NOMO-1 treated with dmso at 0.1 percent for 144 hours (cell line): ENCODE measurements around the gene SMYD4.

Experiments used
- DNase-seq: peaks from one replicate; lab custom pipeline; 2025; ENCODE audit not compliant: unreplicated experiment; lab: John Stamatoyannopoulos, UW

SMYD4 gene

DNA sequence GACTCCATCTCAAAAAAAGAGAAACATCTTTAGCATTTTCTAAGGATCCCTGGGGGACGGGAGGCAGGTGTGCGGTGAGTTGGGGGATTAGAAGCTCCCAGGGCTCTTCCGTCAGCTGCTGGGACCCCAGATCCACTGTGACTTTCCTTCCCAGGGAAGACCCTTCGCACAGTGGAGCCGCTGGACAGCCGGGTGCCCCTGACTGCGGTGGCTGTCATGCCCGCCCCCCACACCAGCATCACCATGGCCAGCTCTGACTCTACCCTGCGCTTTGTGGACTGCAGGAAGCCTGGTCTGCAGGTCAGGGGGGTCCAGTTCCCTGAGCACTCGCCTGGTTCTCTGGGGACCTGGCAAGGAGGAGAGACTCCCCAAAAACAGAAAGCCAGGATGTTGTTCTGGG lies 94.3 kb downstream of the SMYD4 start:
- no peak for DNase-seq

GRCh38 chr17:1733759-1734158 lies 95.9 kb downstream of the SMYD4 start:
- no peak for DNase-seq

DNA sequence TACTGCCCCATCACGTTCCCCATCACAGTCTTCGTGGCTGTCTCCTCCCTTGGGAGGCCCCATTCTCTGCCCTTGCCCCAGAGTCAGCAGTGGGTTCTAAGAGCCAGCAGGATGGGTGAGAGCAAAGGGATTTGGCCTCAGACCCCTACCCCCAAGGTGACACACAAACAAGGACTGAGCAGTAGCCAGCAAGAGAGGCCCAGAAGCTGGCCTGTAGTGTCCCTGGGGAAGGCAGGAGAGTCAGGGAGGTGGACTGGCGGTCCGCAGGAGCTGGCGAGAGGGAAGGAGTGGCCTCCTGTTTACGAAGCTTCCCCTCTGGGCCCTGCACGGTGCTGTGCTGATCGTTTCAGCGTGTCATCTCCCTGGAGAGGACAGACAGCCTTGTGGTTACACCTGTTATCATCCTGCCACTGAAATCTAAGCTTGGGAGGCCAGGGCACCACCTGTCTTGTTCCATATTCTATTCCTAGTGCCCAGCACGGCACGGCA lies 96.8 kb downstream of the SMYD4 start:
- no peak for DNase-seq

DNA sequence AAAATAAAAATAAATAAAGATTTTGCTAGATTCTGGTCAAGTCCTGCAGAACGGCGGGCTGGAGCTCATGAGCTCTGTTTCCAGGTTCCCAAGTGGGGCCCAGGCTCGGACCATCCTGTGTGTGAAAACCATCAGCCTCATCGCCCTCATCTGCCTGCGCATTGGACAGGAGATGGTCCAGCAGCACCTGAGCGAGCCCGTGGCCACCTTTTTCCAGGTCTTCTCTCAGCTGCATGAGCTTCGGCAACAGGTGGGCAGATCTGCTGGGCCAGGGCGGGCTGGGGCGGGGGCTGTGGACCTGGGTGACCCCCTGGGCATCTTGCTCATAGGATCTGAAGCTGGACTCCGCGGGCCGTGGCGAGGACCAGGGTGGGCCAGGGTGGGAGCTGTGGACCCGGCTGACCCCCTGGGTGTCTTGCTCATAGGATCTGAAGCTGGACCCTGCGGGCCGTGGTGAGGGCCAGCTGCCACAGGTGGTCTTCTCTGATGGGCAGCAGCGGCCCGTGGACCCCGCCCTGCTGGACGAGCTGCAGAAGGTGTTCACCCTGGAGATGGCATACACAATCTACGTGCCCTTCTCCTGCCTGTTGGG lies 97.4 kb downstream of the SMYD4 start:
- DNase-seq, result no peak

GRCh38 chr17:1731194-1731506 lies 98.6 kb downstream of the SMYD4 start:
- no peak for DNase-seq

DNA sequence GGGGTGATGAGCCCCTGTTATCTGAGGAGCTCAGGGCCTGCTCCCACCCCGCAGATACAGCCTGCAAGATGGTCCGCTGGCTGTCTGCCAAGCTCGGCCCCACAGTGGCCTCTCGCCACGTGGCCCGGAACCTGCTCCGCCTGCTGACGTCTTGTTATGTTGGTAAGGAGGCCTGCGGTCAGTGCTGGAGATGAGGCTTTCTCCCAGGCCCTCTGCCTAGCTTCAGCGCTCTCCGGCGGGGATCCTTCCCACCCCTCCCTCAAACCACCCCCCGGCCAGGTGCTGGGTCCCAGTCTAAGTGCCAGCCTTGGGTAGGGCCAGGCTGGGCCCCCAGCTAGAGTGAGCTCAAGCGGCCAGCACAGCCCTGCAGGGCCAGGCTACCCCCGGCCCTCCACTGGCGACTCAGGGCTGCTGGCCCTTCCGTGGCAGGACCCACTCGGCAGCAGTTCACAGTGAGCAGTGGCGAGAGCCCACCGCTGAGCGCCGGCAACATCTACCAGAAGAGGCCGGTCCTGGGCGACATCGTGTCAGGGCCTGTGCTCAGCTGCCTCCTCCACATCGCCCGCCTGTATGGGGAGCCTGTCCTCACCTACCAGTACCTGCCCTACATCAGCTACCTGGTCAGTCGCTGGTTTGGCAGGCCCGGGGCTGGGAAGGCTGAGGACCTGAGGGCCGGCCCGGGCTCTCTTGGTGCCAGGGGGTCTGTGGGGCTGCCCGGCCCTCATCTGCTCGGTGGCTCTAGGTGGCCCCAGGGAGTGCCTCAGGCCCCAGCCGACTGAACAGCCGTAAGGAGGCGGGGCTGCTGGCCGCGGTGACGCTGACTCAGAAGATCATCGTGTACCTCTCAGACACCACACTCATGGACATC lies 99.1 kb downstream of the SMYD4 start:
- DNase-seq, result no peak

GRCh38 chr17:1729966-1730325 lies 99.8 kb downstream of the SMYD4 start:
- DNase-seq, result no peak
